GM18517 (cell line): ENCODE measurements around the gene ADARB2.

ENCODE experiments used
- ATAC-seq: cut with Tn5 transposase; IDR thresholded peaks from one replicate; pipeline ENCODE4 v1.9.1; 2021; ENCODE audit warnings: mild to moderate bottlenecking, moderate library complexity; ENCODE audit not compliant: unreplicated experiment

ADARB2 gene

DNA sequence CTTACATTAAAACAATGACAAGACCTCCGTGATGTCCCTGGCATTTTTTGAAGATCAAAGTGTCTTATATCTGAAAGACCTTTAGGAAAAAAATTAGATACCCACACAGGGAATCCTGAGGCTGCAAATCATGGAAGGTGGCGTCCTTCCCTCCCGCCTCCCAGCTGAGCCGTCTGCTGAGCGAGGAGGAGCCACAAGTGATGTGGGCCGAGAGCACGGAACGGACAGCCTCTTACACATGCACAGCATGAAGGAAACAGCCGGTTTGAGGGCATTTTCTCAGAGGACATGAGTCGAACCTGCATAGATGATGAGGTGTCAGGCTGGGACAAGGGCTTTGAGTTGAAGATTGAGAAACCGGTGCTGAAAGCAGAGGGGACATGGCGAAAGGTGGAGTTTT lies 163.3 kb downstream of the ADARB2 start:
- no peak for ATAC-seq

DNA sequence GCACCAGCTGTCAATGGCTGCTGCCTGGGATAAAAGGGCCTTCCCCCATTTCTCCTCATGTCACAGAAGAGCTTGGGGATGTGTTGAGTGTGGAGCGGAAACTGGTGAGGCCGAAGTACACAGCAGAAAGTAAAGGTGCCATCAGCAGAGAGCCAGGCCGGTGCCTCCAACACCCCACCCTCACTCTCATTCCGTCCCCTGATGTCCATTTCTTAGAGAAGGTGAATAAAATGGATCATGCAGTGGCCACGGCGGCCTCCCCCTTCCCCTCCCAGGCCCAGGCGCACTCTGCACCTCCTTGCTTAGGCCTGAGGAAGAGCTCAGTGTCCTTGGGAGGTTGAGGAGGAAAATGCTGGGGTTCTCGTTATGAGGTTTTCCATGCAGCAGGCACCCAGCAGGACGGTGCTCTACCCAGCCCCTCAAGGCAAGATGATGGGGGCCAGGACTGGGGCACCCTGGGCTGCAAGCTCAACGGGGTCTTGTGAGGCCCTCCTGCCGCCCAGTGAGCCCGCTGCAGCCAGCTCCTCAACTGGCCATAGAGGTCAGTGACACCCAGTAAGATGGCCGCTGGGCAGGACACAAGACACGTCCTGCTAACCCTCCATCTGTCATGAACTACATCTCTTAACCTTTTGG lies 163.9 kb downstream of the ADARB2 start:
- no peak for ATAC-seq

DNA sequence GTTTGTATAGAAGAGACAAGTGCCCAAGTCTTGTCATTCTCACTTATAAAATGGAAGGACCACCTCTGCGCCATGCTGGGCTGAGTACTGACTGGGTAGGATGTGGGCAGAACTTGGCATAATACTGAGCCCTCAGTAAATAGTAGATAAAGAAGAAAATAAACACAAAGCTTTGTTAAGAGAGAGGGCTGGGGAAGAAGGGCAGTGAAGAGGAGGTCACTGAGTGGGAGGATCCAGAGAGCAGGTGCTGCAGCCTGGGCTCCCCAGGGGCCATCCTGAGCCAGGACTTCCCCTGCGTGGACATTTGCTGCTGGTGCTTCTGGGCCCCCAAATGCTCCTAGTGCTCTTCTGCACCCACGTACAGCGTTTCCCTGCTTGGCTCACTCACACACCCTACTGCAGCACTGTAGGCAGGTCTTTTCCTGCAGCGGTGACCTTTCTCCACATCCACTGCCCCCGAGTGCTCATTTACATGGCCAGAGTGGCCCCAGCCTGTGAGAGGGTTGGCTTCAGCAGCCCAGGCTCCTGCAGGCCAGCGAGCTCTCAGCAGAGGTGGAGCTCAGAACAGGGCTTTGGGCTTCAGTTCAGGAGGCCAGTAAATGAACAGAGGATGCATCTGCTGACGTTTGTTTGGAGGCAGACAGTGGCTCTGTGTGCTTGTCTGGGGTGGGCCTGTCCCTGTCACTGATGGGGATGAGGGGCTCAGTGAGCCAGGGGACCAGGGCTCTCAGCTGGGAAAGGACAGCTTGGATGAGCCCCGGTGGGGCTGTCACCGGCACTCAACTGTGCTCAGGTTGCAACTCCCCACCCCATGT lies 164.6 kb downstream of the ADARB2 start:
- no peak for ATAC-seq

DNA sequence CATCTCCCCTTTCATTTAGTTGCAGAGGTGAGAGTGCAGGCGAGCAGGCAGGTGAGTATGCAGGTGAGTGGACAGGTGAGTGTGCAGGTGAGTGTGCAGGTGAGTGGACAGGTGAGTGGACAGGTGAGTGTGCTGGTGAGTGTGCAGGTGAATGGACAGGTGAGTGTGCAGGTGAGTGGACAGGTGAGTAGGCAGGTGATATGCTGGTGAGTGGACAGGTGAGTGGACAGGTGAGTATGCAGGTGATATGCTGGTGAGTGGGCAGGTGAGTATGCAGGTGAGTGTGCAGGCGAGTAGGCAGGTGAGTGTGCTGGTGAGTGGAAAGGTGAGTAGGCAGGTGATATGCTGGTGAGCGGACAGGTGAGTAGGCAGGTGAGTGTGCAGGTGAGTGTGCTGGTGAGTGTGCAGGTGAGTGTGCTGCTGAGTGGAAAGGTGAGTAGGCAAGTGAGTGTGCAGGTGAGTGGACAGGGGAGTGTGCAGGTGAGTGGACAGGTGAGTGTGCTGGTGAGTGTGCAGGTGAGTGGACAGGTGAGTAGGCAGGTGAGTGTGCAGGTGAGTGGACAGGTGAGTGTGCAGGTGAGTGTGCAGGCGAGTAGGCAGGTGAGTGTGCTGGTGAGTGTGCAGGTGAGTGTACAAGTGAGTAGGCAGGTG lies 165.6 kb downstream of the ADARB2 start:
- ATAC-seq = no peak

DNA sequence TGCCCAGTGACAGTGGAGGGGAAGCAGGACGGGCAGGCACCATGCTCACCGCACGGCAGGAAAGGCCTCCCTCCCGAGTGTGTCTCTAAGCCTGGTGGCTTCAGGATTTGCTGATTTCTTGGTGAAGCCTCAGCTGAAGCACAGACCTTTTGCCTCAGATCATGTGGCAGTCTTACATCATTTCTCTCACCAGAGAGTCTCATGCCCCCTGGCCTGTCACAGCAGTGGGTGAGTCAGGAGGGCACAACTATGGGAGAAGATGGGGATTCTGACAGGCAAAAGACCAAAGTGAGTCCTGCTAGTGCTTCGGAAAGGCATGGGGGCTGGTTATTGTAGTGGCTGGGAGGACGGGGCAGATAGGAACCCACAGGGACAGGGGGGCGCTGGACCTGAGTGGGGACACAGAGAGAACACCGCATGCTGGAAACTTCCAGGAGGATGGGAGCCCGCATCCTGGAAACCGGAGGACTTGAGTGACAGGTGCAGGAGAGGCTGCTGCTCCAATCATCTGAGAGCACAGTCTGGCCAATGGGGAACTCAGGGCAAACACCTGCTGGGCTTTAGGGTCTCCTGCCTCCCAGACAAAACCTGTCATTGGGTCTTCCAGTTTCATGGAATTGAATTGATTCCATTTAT lies 166.8 kb downstream of the ADARB2 start:
- no peak for ATAC-seq

DNA sequence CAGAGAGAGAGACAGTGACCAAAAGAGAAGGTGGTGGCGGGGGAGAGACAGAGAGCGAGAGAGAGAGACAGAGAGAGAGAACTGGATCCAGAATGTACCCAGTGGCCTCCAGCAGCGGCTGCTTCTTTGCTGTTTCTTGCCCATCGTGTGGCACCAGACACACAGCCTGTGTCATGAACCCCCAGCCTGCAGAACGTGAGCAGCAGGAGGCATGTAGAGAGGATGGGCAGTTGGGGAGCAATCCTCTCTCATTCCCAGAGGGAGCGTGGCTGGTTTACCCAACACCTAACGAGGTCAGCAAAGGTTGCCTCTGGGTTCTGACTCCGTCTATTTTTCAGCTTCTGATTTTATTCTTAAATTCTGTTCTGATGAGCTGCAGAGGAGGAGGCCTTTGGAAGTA lies 168.1 kb downstream of the ADARB2 start:
- ATAC-seq = no peak

DNA sequence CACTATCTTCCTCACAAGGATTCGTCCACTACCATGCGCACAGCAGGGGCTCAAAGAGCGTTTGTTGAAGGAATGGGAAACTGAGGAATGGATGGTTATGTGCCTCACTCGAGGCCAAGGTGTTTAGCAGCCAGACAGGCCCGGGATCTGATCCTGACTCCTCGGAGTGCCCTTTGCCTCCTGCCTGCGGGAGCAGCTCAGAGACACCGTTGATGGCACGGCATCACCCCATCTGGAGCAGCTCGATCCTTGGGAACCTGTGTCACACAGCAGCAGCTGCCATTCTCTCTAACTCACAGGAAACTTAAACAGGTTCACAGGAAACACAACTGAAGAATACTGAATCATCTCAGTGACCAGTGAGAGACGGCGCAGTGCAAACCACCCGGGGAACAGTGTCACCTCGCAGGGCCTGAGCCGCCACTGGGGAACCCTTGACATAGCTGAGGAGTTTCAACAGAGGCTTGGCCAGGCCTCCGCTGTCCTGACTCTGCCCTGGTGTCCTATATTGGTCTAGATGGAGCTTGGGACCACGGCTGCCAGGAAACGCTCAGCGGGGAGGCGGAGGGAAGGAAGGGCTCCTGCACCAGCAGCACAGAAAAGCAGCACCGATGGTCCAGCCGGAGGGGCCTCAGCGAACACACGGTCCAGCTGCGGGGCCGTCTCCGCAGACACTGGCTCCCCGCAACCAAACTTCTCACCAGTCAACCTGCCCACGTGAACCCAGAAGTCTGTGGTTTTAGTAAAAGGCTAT lies 169.4 kb downstream of the ADARB2 start:
- no peak for ATAC-seq

DNA sequence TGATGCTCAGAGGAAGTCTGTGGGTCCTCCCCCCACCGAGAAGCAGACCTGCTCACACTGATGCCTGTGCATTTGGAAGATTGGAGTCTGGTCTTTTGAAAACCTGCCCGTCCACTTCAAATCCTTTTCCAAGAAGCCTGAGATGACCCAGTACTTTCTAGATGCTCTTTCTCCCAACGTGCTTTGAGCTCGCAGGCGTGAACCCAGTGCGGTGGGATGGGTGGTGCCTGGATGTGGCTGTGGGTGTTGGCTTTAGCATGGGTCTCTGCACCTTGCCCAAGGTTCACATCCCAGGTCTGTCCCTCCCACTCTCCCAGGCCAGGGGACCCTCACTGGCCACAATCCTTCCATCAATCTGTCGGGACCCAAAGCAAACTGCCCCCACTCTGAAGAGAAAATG lies 170.2 kb downstream of the ADARB2 start:
- ATAC-seq = no peak

DNA sequence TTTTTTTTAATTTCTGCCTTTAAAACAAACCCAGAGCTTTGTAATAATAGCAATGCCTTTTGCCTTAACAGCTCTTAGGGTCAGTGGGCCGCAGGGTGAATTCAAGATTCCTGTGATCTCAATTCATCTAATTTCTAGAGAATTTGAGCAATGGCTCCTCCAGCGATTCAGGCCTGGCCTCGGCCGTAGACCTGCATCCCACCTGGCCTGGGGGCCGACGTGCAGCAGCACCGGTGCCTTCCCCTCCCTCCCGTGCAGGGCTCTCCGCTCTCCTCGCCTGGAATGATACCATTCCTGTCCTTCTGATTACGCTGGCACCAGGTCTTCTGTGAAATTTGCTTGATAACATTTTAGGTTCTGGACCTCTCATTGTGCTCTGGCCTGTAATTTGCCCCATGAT lies 172.5 kb downstream of the ADARB2 start:
- no peak for ATAC-seq

DNA sequence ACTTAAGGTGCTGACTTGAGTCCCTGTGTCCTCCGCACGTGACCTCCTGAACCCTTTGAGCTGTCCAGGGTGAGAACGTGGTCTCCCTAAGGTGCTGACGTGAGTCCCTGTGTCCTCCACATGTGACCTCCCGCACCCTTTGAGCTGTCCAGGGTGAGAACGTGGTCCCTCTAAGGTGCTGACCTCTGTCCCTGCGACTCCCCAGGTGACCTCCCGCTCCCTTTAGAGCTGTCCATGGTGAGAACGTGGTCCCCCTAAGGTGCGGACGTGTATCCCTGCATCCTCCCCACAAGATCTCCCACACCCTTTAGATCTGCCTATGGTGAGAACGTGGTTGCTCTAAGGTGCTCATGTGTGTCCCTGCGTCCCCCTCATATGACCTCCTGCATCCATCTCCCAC lies 174.3 kb downstream of the ADARB2 start:
- ATAC-seq = no peak

DNA sequence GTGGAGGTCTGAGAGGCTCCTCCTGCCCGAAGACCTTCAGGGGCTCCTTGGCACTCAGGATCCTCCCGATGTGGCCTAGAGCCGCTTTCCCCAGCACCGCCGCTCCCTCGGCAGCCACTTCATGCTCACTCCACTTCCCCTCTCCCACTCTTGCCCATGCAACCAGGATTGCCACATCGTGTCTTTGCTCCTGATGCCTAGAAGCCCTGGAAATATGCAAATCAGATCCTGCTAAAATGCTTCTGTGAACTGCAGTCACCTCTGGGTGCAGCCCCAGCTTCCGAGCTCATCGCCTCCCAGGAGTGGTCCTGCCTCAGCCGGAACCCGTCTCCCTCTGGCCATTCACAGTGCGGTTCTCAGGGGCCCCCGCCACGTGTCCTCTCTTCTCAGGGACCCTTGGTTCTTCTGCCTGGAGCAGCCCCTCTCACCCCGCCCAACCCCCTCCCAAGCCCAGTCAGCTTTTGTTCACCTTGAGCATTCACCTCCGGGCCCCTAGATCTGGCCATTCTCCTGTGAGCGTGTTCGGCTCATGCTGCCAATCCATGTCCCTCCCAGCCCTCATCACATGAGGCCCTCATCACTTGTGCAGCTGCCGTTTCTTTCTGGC lies 175.5 kb downstream of the ADARB2 start:
- no peak for ATAC-seq

DNA sequence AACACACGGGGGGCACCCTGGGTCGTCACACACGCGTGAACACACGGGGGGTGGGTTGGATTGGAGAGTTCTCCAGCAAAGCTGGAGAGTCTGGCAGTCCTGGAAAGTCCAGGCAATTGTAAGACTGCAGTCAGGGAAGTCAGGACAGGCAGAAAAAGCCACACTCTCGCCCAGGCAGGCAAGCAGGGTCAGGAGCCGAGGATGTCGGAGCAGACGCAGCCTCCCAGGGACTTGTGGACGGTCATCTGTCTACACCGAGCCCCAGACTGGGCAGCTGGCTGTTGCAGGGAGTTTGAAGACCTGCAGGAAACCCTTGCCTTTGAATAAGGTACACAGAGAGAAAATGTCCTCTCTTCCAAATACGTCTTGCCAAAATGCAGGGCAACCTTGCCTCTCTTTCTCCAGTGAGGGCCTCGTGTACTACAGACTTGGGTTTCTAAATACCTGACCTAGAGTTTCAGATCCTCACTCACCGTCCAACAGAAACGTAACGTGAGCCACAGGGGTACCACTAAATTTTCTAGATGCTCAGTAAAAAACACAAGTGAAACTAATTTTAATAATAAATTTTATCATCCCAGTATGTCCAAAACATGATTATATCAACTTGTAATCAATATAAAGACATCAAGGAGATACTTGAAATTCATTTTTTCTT lies 176.7 kb downstream of the ADARB2 start:
- no peak for ATAC-seq

DNA sequence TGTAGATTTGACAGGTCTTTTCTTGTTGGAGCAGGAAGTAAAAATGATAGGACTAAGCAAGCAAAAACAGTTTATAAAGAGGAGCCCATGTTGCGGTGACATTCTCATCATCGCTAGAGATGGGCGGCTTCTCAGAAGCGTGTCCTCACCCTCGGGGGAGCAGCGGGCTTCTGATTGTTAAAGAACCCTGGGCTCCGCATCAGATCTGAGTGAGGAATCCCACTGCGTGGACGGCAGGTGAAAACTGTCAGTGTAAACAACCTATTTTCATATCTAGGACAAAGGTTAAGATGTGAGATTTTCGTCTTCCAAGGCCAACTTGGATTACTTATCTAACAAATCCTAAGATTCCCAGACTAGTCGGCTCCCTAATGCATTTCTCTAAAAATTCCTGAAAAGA lies 177.6 kb downstream of the ADARB2 start:
- ATAC-seq = no peak

DNA sequence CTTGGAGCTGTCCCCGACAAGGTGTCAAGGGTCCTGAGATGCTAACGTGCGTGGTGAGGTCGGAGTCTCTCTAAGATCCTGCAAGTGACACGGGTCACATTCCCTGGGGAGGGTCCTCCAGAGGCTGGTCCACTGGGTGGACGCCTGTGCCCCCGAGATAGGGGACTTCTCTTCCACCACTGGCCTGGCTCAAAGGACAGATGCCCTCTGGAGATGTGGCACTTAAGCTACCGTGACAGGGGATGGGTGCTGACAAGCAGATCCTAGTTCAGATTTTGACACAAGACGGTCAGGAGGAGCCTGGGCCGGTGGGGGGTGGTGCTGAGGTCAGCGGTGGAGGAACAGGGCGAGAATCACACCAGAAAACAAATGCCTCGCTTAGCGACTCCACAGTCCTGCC lies 178.0 kb downstream of the ADARB2 start:
- ATAC-seq = no peak

DNA sequence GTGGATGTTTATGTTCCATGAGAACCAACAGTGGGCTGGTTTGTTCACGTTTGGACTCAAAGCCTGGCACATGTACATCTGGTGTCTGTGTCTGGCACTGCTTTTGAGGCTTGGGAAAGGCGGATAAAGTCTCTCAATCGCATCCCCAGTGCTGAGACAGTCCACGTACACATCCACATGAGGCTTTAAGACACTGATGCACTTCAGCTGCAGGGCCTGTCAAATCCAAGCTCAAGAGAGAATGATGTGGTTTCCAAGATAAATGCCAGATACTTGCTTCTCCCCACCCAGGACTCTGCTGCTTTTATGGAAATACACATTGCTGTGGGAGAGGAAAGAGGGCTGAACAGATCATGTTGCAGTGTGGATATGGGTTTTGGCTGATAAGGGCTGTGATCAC lies 178.4 kb downstream of the ADARB2 start:
- ATAC-seq = no peak

DNA sequence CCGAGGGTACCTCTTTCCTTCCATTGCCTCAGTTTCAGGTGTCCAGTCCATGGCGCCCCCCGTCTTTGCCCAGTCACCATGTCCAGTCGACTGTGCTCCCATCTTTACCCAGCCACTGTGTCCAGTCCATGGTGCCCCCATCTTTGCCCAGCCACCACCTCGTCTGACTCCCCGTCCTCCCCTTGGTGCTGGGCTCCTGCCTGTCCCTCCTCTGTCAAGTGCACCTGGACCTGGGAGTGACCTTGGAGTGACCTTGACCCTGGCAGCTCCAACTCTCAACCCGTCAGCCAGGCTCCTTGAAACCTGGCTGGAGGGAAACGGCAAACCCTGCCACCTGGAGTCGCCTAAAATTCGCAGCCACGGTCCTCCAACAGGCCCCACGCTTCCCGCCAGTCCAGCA lies 180.2 kb downstream of the ADARB2 start:
- ATAC-seq = no peak

DNA sequence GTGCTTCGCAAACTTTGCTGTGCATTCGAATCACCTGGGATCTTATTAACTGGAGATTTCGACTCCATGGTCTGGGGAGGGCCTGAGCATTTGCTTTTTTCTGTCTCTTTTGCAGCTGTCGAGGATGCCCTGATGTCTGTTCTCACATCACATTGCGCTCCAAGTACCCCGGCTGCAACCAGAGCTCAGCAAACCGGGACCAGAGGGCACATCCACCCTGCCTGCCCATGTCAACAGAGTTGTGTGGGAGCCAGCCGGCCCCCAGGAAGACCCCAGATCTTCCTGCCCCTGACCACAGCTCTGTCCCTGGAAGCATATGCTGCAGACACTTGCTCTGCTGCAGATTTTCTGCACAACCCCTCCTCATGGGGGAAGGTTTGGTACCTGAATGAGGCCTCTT lies 180.8 kb downstream of the ADARB2 start:
- no peak for ATAC-seq

DNA sequence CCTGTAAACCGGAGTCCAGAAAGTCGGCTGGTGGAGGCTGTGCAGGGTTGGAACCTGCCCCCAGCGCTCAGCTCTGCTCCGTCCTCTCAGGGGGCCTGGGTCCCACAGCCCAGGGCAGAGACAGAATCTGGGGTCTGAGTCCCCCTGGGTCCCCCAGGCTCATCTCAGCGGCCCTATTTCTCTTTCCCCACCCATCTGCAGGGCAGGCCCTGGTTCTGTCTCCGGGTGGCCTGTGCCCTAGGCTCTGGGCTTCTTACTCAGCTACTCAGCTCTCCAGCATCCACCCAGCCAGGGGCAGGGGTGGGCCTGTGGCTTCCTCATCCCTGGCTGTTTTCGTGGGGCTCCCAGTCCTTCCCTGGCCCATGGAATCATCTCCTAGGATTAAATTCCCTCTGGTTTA lies 183.4 kb downstream of the ADARB2 start:
- no peak for ATAC-seq

DNA sequence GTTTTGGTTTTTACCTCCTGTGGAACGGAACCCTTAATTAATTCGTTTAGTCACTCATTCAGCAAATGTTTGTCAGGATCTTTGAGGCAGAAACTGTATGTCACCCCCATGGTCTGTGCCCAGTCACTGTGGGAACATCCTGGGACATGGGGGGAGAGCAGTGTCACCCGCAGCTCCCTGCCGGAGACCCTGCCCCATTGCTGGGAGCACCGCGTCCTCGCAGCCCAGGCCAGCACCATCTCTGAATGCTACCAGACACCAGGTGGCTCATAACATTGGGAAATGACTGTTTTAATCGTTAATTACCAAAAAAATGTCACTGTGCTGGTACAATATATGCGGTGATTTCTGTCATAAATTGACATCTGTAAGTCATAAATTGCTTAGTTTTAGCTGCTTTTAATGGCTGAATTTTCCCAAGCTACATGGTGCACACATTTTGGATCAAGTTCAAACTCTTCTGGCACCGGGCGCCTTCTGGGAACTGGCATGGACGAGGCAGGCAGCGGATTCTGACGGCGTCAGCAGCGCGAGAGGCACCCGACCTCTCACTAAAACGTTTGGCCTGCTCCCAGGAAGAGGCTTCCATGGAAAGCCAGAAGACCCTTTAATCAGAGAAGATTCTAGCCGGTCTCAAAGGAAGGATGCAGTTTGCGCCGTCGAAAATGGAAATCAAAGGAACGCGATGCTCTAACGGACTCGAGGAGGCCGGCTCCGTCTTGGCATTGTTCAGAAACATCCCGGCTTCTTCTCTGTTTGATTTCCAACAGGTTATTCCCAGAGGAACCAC lies 184.2 kb downstream of the ADARB2 start:
- ATAC-seq = no peak
